C4-2B (cell line): ENCODE data around the gene MRGPRX4.

ENCODE experiments used
- H3K27ac ChIP-seq: fragments of 450-650 bp; 2 replicates; pipeline ENCODE4 v1.5.1; 2017
- CTCF ChIP-seq: fragments of 450-650 bp; conservative IDR thresholded peaks from 2 replicates; pipeline ENCODE4 v1.5.1; 2017; ENCODE audit warnings: mild to moderate bottlenecking
- ZFX ChIP-seq: fragments of 450-650 bp; IDR thresholded peaks from 2 replicates; pipeline ENCODE4 v1.6.1; 2017

The MRGPRX4 gene

DNA sequence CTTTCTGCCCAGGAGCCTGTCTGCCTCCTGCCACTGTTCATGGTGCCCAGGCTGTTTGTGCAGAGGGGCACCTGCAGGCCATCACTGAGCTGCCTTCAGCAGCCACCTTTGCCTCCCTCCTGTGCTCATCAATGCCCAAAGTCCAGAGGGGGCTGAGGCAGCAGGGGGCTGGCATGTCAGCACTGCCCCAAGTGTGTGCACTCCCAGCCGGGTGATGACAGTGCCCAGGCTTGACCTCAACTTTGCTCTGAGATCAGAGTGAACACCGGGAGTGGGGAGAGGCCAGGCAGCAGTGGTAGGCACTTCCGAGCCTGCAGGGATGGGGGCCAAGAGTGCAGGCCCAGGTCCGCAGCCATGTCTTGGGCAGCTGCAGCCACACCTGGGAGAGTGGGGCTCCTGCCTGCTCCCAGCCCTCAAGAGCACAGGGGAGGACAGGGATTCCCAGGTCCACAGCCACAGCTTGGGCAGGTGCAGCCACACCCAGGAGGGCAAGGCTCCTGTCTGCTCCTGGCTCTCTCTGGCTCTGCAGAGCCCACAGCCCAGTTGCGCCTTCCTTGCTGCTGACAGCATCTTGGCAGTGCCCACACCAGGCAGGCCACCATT is 48.7 kb downstream of the MRGPRX4 start:
- TF ChIP-seq ZFX: no peak
- TF ChIP-seq CTCF: no peak
- H3K27ac ChIP-seq: no peak overlapping the region

DNA sequence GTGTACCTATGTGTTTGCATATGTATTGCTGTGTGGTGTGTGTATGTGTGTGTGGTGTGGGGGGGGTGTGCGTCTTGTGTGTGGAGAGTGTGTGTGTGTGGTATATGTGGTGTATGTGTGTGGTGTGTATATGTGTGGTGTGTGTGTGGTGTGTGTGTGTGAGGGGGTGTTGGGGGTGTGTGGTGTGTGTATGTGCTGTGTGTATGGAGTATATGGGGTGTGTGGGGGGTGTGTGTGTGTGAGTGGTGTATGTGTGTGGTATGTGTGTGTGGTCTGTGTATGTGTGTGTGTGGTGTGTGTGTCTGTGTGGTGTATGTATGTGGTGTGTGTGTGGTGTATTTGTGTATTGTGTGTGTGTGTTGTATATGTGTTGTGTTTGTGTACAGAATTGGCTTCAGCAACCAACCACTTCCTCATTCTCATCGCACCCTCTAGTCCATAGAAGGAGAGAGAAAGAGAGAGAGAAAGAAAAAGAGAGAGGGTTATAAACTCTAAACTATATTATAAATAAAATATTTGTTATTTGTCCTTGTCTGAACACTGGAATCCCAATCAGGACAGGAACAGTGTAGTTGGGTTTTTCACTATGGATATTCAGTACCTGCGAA is 50.3 kb downstream of the MRGPRX4 start:
- no peak overlapping the region for H3K27ac ChIP-seq
- TF ChIP-seq ZFX: no peak
- no peak for TF ChIP-seq CTCF
